BLaER1 treated with 17β-estradiol and CSF1 and Interleukin-3, amounts not matched to agents 10 nM and 100 nM (cell line): ENCODE measurements around the gene ELOVL6.
"Not testable (repeated sequence)": the region's sequence is repeated elsewhere in the genome, so short reads cannot be mapped to it uniquely, and the experiment has no call there.

Experiments
- H3K27ac ChIP-seq, 11 experiments: shearing (Covaris generic); formaldehyde crosslinking; 2 replicates each; pipeline ENCODE4 v1.8.1; 2022
- H3K27me3 ChIP-seq, 11 experiments: shearing (Covaris generic); formaldehyde crosslinking; 2 replicates each; pipeline ENCODE4 v1.8.1; 2022
- H3K36me3 ChIP-seq, 11 experiments: shearing (Covaris generic); formaldehyde crosslinking; 2 replicates each; pipeline ENCODE4 v1.8.1; 2022
- H3K4me1 ChIP-seq, 10 experiments: shearing (Covaris generic); formaldehyde crosslinking; 2 replicates each; pipeline ENCODE4 v1.8.1; 2022
- H3K4me2 ChIP-seq, 11 experiments: shearing (Covaris generic); formaldehyde crosslinking; 2 replicates each; pipeline ENCODE4 v1.8.1; 2022
- H3K4me3 ChIP-seq, 10 experiments: shearing (Covaris generic); formaldehyde crosslinking; 2 replicates each; pipeline ENCODE4 v1.8.1; 2022
- H3K9ac ChIP-seq, 11 experiments: shearing (Covaris generic); formaldehyde crosslinking; 2 replicates each; pipeline ENCODE4 v1.8.1; 2022
- H3K9me3 ChIP-seq, 11 experiments: shearing (Covaris generic); formaldehyde crosslinking; replicated peaks in 1 of 11; 2 replicates each; pipeline ENCODE4 v1.8.1; 2022
- H4K20me1 ChIP-seq, 11 experiments: shearing (Covaris generic); formaldehyde crosslinking; 2 replicates each; pipeline ENCODE4 v1.8.1; 2022
- Cebpa-rat ChIP-seq, 11 experiments: shearing (Covaris generic); IDR thresholded peaks; 2 replicates each; pipeline ENCODE4 v1.8.1; 2022

Gene ELOVL6

DNA sequence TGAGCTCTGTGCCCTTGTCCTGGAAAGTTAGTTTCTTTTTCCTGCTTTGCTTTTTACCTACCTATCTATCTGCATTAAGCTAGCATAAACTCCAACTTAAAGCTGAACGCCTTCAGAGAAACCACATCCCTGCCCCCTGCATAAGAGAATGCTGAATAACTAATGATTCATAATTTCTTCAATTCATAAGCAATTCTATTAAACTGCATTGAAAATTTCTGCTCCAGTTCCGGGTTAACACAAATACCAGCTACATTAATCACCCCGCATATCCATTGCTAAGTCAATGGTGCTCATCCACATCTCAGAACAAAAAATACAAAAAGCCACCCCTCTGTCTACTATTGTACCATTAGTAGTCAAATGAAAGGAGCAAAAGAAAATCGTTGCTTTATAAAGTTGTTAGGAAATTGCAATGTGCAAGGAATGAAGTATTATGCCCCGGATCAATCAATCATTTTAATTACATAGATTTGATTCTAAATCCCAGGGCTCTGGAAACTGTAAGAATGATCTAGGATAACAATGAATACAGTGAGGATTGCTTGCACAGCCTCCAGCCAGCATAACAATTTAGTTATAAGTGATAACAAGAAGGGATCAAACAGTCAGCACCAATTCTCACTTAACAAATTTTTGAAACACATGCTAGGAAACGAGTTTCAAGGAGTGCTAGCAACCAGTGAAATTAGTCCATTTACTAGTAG, 106.8 kb downstream of the ELOVL6 start:
- no peaks in the 10 kb centered on the region for H4K20me1 ChIP-seq
- no peak overlapping the region for H3K4me2 ChIP-seq
- H3K27me3 ChIP-seq = no peaks in the 10 kb centered on the region
- H3K9ac ChIP-seq = no peak overlapping the region
- H3K27ac ChIP-seq = no peak overlapping the region
- TF ChIP-seq Cebpa-rat (IDR thresholded peaks at IDR 0.05) = no peak
- H3K36me3 ChIP-seq = peaks cover 0 to 27% (median 0%) of the 10 kb centered on the region in 11 experiments; a peak in 8 of 22 replicates
- H3K4me3 ChIP-seq = no peak overlapping the region
- H3K4me1 ChIP-seq = peaks cover 0 to 53% (median 16%) of the 10 kb centered on the region in 10 experiments; a peak in 11 of 20 replicates
- peaks cover 0 to 6% (median 0%) of the 10 kb centered on the region in 11 experiments; a peak in 2 of 22 replicates for H3K9me3 ChIP-seq

DNA sequence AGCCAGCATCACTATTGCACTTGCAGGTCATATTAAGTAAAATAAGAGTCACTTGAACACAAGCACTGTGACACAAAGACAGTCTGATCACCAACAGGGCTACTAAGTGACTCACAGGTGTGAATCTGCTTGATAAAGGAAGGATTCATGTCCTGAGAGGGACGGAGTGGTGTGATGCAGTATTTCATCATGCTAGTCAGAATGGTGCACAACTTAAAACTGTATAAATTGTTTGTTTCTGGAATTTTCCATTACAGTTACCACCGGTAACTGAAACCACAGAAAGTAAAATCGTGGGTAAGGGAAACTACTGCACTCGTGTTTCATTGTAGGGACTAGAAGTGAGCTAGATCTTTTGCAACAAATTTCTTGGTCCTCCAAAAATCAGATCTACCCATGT, 109.7 kb downstream of the ELOVL6 start:
- no peaks in the 10 kb centered on the region; a peak in 1 of 22 replicates for H3K27me3 ChIP-seq
- H3K36me3 ChIP-seq = peaks cover 0 to 21% (median 0%) of the 10 kb centered on the region in 11 experiments; a peak in 9 of 22 replicates
- no peak overlapping the region for H3K27ac ChIP-seq
- no peak for TF ChIP-seq Cebpa-rat (IDR thresholded peaks at IDR 0.05)
- no peak overlapping the region for H3K9ac ChIP-seq
- no peaks in the 10 kb centered on the region for H4K20me1 ChIP-seq
- H3K9me3 ChIP-seq = peaks cover 0 to 15% (median 6%) of the 10 kb centered on the region in 11 experiments; a peak in 10 of 22 replicates
- H3K4me2 ChIP-seq = peak overlapping the region in 5 of 11 experiments; percentile 2 to 33 (median 30); a peak in 6 of 22 replicates
- H3K4me3 ChIP-seq = no peak overlapping the region
- H3K4me1 ChIP-seq = peaks cover 0 to 54% (median 21%) of the 10 kb centered on the region in 10 experiments; a peak in 13 of 20 replicates

DNA sequence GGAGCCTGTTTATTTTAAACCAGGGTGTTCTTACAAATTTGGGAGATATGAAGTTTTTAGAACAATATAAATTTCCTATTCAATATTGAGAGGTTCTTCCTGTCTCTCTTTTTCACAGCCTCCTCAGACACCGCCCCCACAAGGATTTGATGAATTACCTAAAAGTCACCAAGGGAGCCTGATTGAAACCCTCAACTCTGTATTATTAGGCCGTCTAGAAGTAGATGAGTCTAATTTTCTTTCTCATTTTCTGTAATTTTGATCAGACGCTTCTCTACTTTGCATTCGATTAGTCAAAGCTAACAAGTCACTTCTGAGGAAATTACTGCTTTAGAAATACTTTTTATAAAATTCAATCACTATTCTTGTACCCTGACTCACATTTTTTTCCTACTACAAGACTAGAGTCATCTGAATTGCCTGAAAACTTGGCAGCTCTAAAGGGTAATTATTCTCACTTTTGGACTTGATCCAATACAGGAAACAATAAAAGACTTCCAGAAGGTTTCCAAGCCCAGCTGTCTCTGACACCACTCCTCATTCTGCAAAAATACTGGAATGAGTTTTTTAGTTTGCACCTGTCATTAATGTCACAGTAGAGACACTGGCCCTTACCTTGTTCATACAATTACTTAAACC, 111.2 kb downstream of the ELOVL6 start:
- Histone ChIP-seq H3K9ac (no peak overlapping the region), H3K4me3 (no peak overlapping the region), H3K36me3 (peaks cover 0 to 25% (median 0%) of the 10 kb centered on the region in 11 experiments; a peak in 11 of 22 replicates), H3K4me2 (peak overlapping the region in 1 of 11 experiments; percentile 20; a peak in 2 of 22 replicates), H3K4me1 (peaks cover 0 to 47% (median 17%) of the 10 kb centered on the region in 10 experiments; a peak in 13 of 20 replicates), H3K27me3 (no peaks in the 10 kb centered on the region; a peak in 1 of 22 replicates), H3K9me3 (peaks cover 0 to 25% (median 13%) of the 10 kb centered on the region in 11 experiments; a peak in 12 of 22 replicates), H4K20me1 (no peaks in the 10 kb centered on the region), H3K27ac (no peak overlapping the region)
- TF ChIP-seq Cebpa-rat (IDR thresholded peaks at IDR 0.05) = no peak

DNA sequence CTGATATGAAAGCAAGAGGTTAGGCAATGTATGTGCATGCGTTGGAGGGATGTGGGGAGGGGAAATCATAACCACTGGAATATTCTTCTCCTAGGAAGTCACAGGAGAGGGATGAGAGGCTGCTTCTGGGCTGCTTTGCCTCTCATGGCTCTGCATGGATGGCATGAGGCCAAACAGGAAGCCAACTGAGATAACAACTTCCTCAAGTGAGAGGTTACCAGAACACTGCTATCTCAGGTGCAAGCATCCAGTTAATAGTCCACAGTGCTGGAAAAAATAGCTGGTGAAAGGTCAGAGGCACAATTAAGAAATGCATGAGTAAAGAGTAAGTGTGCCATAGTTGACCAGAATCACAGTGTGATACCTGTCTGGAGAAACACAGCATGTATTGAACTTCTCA, 113.3 kb downstream of the ELOVL6 start:
- peaks cover 0 to 25% (median 0%) of the 10 kb centered on the region in 11 experiments; a peak in 10 of 22 replicates for H3K36me3 ChIP-seq
- H3K27me3 ChIP-seq = no peaks in the 10 kb centered on the region; a peak in 1 of 22 replicates
- no peak overlapping the region for H3K27ac ChIP-seq
- TF ChIP-seq Cebpa-rat (IDR thresholded peaks at IDR 0.05) = no peak
- H3K4me3 ChIP-seq = no peak overlapping the region
- H3K9me3 ChIP-seq = peaks cover 0 to 25% (median 13%) of the 10 kb centered on the region in 11 experiments; a peak in 12 of 22 replicates
- H3K9ac ChIP-seq = no peak overlapping the region
- H4K20me1 ChIP-seq = no peaks in the 10 kb centered on the region
- peak overlapping the region in 3 of 11 experiments; percentile 29 to 43 (median 37); a peak in 7 of 22 replicates for H3K4me2 ChIP-seq
- H3K4me1 ChIP-seq = peaks cover 0 to 47% (median 17%) of the 10 kb centered on the region in 10 experiments; a peak in 13 of 20 replicates

DNA sequence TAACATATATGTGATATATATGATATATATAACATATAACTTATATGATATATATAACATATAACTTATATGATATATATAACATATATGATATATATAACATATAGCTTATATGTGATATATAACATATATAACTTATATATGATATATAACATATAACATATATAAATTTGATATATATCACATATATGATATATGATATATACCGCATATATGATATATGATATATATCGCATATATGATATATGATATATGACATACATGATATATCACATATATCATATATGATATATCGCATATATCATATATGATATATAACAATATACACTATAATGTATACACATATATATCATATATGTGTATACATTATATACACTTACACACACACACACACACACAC, 114.3 kb downstream of the ELOVL6 start:
- no peak for TF ChIP-seq Cebpa-rat (IDR thresholded peaks at IDR 0.05)
- H3K4me2 ChIP-seq = no peak overlapping the region
- H3K4me1 ChIP-seq = peaks cover 0 to 42% (median 15%) of the 10 kb centered on the region in 10 experiments; a peak in 13 of 20 replicates
- H3K9me3 ChIP-seq = peaks cover 0 to 21% (median 11%) of the 10 kb centered on the region in 11 experiments; a peak in 12 of 22 replicates
- peaks cover 0 to 18% (median 0%) of the 10 kb centered on the region in 11 experiments; a peak in 7 of 22 replicates for H3K36me3 ChIP-seq
- no peak overlapping the region for H3K27ac ChIP-seq
- no peak overlapping the region for H3K9ac ChIP-seq
- no peak overlapping the region for H3K4me3 ChIP-seq
- no peaks in the 10 kb centered on the region; a peak in 1 of 22 replicates for H3K27me3 ChIP-seq
- no peaks in the 10 kb centered on the region for H4K20me1 ChIP-seq

DNA sequence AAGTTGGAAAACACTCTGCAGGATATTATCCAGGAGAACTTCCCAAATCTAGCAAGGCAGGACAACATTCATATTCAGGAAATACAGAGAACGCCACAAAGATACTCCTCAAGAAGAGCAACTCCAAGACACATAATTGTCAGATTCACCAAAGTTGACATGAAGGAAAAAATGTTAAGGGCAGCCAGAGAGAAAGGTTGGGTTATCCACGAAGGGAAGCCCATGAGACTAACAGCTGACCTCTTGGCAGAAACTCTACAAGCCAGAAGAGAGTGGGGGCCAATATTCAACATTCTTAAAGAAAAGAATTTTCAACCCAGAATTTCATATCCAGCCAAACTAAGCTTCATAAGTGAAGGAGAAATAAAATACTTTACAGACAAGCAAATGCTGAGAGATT, 120.3 kb downstream of the ELOVL6 start:
- Histone ChIP-seq H3K27me3 (peaks cover 0 to 13% (median 0%) of the 10 kb centered on the region in 11 experiments; a peak in 1 of 22 replicates), H3K36me3 (peaks cover 0 to 27% (median 5%) of the 10 kb centered on the region in 11 experiments; a peak in 9 of 22 replicates), H3K9me3 (peaks cover 8 to 29% (median 23%) of the 10 kb centered on the region in 11 experiments; a peak in 21 of 22 replicates)
- not testable (repeated sequence) for H3K4me3 ChIP-seq, H3K4me1 ChIP-seq, H3K4me2 ChIP-seq, H4K20me1 ChIP-seq, H3K27ac ChIP-seq, H3K9ac ChIP-seq

DNA sequence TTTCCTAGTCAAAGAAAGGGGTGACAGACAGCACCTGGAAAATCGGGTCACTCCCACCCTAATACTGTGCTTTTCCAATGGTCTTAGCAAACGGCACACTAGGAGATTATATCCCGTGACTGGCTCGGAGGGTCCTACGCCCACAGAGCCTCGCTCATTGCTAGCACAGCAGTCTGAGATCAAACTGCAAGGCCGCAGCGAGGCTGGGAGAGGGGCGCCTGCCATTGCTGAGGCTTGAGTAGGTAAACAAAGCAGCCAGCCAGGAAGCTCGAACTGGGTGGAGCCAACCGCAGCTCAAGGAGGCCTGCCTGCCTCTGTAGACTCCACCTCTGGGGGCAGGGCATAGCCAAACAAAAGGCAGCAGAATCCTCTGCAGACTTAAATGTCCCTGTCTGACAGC, 121.6 kb downstream of the ELOVL6 start:
- peaks cover 8 to 23% (median 19%) of the 10 kb centered on the region in 11 experiments; a peak in 21 of 22 replicates for H3K9me3 ChIP-seq
- H4K20me1 ChIP-seq, H3K9ac ChIP-seq, H3K4me3 ChIP-seq, H3K4me2 ChIP-seq, H3K27ac ChIP-seq, H3K4me1 ChIP-seq: not testable (repeated sequence)
- H3K27me3 ChIP-seq = peaks cover 0 to 25% (median 0%) of the 10 kb centered on the region in 11 experiments; a peak in 4 of 22 replicates
- peaks cover 0 to 34% (median 11%) of the 10 kb centered on the region in 11 experiments; a peak in 12 of 22 replicates for H3K36me3 ChIP-seq

DNA sequence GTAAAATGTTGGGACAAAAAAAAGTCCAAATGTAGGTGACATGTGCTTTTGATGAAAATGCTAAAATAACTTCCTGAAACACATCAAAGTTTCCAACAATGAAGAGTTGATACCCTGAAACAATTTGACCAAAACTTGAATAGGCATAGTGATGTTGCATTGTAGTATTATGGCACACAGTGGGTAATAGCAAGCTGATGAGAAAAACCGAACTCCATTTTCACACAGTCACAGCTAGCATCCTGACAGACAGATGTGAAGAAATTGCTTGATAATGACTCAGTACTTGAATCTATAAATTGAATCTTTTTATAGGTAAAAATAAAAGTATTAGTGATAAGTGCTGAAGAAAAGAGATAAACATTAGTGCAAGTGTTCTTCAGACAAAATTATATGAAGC, 122.5 kb downstream of the ELOVL6 start:
- no peak for TF ChIP-seq Cebpa-rat (IDR thresholded peaks at IDR 0.05)
- Histone ChIP-seq H3K4me1 (no peaks in the 10 kb centered on the region), H3K27me3 (peaks cover 0 to 34% (median 0%) of the 10 kb centered on the region in 11 experiments; a peak in 4 of 22 replicates)

More for the DNA sequence above, 122.5 kb downstream of the ELOVL6 start:
- Histone ChIP-seq H3K4me2 (no peak overlapping the region), H3K4me3 (no peak overlapping the region), H3K9me3 (peaks cover 8 to 25% (median 20%) of the 10 kb centered on the region in 11 experiments; a peak in 21 of 22 replicates), H3K36me3 (peaks cover 0 to 40% (median 11%) of the 10 kb centered on the region in 11 experiments; a peak in 12 of 22 replicates), H3K27ac (no peak overlapping the region), H3K9ac (no peak overlapping the region), H4K20me1 (no peaks in the 10 kb centered on the region)
